Measurements from ENCODE around the gene C10orf71. TPM values are rescaled to one million over a fixed set of nuclear protein-coding genes. Genes with fewer than 3 reads are reported as not detected.

The C10orf71 gene
- total RNA-seq, 1 experiment from 2014 or later = not detected

DNA sequence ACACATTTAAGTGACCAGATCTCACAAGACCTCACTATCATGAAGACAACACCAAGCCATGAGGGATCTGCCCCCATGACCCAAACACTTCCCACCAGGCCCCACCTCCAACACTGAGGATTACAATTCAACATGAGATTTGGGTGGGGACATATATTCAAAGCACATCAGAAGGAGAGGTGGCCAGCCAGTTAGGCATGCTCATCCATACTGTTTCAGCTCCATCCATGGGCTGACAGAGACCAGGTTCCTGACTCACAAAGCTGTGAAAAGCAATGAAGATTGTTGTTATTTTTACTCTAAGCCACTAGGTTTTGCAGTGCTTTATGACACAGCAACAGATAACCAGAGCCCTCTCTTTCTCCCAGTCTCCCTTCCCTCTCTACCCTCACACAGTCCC lies 36.0 kb downstream of the C10orf71 start:
- H3K27ac ChIP-seq (ENCODE audit: low read depth, low read length, poor library complexity, severe bottlenecking) = no peak overlapping the region
- H3K4me1 ChIP-seq (ENCODE audit: insufficient read depth, low read length, poor library complexity, severe bottlenecking) = no peaks in the 10 kb centered on the region
- no peak for TF ChIP-seq EZH2 (IDR thresholded peaks at IDR 0.05; ENCODE audit: borderline replicate concordance, low read depth, low read length, poor library complexity, severe bottlenecking)
- TF ChIP-seq, protein P1, sequence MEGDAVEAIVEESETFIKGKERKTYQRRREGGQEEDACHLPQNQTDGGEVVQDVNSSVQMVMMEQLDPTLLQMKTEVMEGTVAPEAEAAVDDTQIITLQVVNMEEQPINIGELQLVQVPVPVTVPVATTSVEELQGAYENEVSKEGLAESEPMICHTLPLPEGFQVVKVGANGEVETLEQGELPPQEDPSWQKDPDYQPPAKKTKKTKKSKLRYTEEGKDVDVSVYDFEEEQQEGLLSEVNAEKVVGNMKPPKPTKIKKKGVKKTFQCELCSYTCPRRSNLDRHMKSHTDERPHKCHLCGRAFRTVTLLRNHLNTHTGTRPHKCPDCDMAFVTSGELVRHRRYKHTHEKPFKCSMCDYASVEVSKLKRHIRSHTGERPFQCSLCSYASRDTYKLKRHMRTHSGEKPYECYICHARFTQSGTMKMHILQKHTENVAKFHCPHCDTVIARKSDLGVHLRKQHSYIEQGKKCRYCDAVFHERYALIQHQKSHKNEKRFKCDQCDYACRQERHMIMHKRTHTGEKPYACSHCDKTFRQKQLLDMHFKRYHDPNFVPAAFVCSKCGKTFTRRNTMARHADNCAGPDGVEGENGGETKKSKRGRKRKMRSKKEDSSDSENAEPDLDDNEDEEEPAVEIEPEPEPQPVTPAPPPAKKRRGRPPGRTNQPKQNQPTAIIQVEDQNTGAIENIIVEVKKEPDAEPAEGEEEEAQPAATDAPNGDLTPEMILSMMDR (conservative IDR thresholded peaks at IDR 0.05; ENCODE audit: low read depth, low read length) = no peak
- ChIA-PET POLR2A (ENCODE audit: low non-redundant PET) (no interaction called here), CTCF (no interaction called here)
- intact Hi-C loops (cut with micrococcal nuclease; ENCODE audit: unreplicated experiment) = no loop called here
- peaks cover 7% of the 10 kb centered on the region for H3K27me3 ChIP-seq (replicated peaks; ENCODE audit: insufficient read depth, low read depth, low read length, poor library complexity)
- no peaks in the 10 kb centered on the region for H3K9me3 ChIP-seq (ENCODE audit: low read depth, low read length, poor library complexity, severe bottlenecking)
- no peaks in the 10 kb centered on the region for H3K36me3 ChIP-seq (ENCODE audit: insufficient read depth, low read length, poor library complexity, severe bottlenecking)
- no peak for DNase-seq (ENCODE audit: low spot score)
- H3K4me3 ChIP-seq (ENCODE audit: low read depth, low read length, poor library complexity, severe bottlenecking) = no peak overlapping the region
- no TSS peak for BruUV-seq (replicated peaks)

DNA sequence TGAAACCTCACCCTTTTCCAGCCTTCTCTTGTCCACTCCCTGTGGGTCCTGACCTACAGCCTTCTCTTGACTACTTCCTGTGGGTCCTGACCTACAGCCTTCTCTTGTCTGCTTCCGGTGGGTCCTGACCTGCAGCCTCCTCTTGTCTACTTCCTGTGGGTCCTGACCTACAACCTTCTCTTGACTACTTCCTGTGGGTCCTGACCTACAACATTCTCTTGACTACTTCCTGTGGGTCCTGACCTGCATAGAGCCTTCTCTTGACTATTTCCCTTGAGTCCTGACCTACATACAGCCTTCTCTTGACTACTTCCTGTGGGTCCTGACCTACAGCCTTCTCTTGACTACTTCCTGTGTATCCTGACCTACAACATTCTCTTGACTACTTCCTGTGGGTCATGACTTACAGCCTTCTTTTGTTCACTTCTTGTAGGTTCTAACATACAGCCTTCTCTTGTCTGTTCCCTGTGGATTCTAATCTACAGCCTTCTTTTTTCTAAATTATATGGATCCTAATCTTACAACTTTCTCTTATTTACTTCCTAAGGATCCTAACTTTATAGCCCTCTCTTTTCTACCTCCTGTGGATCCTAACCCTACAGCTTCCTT lies 36.5 kb downstream of the C10orf71 start:
- BruUV-seq (replicated peaks) = no TSS peak
- H3K9me3 ChIP-seq (ENCODE audit: low read depth, low read length, poor library complexity, severe bottlenecking) = no peaks in the 10 kb centered on the region
- H3K27ac ChIP-seq (ENCODE audit: low read depth, low read length, poor library complexity, severe bottlenecking) = no peak overlapping the region
- H3K27me3 ChIP-seq (replicated peaks; ENCODE audit: insufficient read depth, low read depth, low read length, poor library complexity) = peaks cover 7% of the 10 kb centered on the region
- H3K36me3 ChIP-seq (ENCODE audit: insufficient read depth, low read length, poor library complexity, severe bottlenecking) = no peaks in the 10 kb centered on the region
- ChIA-PET POLR2A (ENCODE audit: low non-redundant PET) (no interaction called here), CTCF (no interaction called here)
- TF ChIP-seq EZH2 (IDR thresholded peaks at IDR 0.05; ENCODE audit: borderline replicate concordance, low read depth, low read length, poor library complexity, severe bottlenecking) = no peak
- TF ChIP-seq, protein P1 (conservative IDR thresholded peaks at IDR 0.05; ENCODE audit: low read depth, low read length) = no peak
- intact Hi-C loops (cut with micrococcal nuclease; ENCODE audit: unreplicated experiment) = no loop called here
- no peak overlapping the region for H3K4me3 ChIP-seq (ENCODE audit: low read depth, low read length, poor library complexity, severe bottlenecking)
- DNase-seq (ENCODE audit: low spot score) = no peak
- H3K4me1 ChIP-seq (ENCODE audit: insufficient read depth, low read length, poor library complexity, severe bottlenecking) = no peaks in the 10 kb centered on the region

DNA sequence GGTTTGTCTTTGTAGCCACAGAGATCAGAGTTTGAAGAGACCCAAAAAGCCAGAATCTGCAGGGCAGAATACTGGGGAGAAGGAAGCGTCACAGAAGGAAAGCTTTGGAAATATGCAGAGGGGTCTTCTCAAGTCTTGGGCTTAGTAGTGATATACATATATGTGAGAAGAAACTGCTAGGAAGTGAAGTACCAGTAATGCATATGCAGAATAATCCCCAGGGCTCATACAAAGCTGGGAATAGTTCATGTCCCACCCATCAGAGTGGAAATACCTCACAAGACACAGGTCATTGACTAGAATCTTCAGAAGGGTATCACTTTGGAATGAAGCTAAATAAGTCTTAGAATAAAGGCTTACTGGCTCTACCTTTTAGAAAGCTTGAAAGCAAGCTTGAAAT lies 39.6 kb downstream of the C10orf71 start:
- no peak overlapping the region for H3K4me3 ChIP-seq (ENCODE audit: low read depth, low read length, poor library complexity, severe bottlenecking)
- H3K9me3 ChIP-seq (ENCODE audit: low read depth, low read length, poor library complexity, severe bottlenecking) = no peaks in the 10 kb centered on the region
- CTCF ChIA-PET = no interaction called here
- no peaks in the 10 kb centered on the region for H3K4me1 ChIP-seq (ENCODE audit: insufficient read depth, low read length, poor library complexity, severe bottlenecking)
- intact Hi-C loops (cut with micrococcal nuclease; ENCODE audit: unreplicated experiment) = no loop called here
- BruUV-seq (replicated peaks) = no TSS peak
- H3K36me3 ChIP-seq (ENCODE audit: insufficient read depth, low read length, poor library complexity, severe bottlenecking) = no peaks in the 10 kb centered on the region
- POLR2A ChIA-PET (ENCODE audit: low non-redundant PET) = no interaction called here
- no peak overlapping the region for H3K27ac ChIP-seq (ENCODE audit: low read depth, low read length, poor library complexity, severe bottlenecking)
- H3K27me3 ChIP-seq (replicated peaks; ENCODE audit: insufficient read depth, low read depth, low read length, poor library complexity) = peaks cover 7% of the 10 kb centered on the region
- TF ChIP-seq, protein P1 (conservative IDR thresholded peaks at IDR 0.05; ENCODE audit: low read depth, low read length) = no peak
- no peak for TF ChIP-seq EZH2 (IDR thresholded peaks at IDR 0.05; ENCODE audit: borderline replicate concordance, low read depth, low read length, poor library complexity, severe bottlenecking)
- DNase-seq (ENCODE audit: low spot score) = no peak
